Transverse colon (tissue), 4 donors: ENCODE results near the gene CAMK2B. TPM values are rescaled to one million over a fixed set of nuclear protein-coding genes. Genes with fewer than 3 reads are reported as not detected.

ENCODE experiments used
- DNase-seq: peaks from one replicate; pipeline ENCODE4 v3.0.0-alpha.2; 2019
- H3K27ac ChIP-seq, 4 donors: fragments of 200-600 bp; sonication (generic); 2 replicates each; pipeline ENCODE4 v1.5.1; 2016 to 2018; ENCODE audit warnings: inconsistent platforms in 4 of 4
- H3K27me3 ChIP-seq: fragments of 200-600 bp; sonication (generic); 2 replicates; pipeline ENCODE4 v1.5.1; 2017; ENCODE audit warnings: inconsistent platforms
- H3K36me3 ChIP-seq, 4 donors: fragments of 200-600 bp; sonication (generic); 2 replicates each; pipeline ENCODE4 v1.5.1; 2017 to 2019; ENCODE audit warnings: inconsistent platforms in 4 of 4
- H3K4me1 ChIP-seq, 4 donors: fragments of 200-600 bp; sonication (generic); 2 replicates each; pipeline ENCODE4 v1.5.1; 2017 to 2020; ENCODE audit warnings: inconsistent platforms in 4 of 4
- H3K4me3 ChIP-seq, 4 donors: fragments of 200-600 bp; sonication (generic); 1 replicate in 1 of 4; 2 replicates in 3 of 4; pipeline versions ENCODE4 v1.5.1 to v1.6.1; 2017 to 2019; ENCODE audit warnings: inconsistent platforms in 4 of 4
- H3K9me3 ChIP-seq, 2 donors: fragments of 200-600 bp; sonication (generic); 2 replicates each; pipeline ENCODE4 v1.5.1; 2017 to 2019; ENCODE audit warnings: inconsistent platforms in 2 of 2
- CTCF ChIP-seq, 5 experiments: fragments of 200-600 bp in 3 of 5; fragments of 450-650 bp in 2 of 5; sonication (generic) in 3 of 5; IDR thresholded peaks; 1 replicate in 2 of 5; 2 replicates in 3 of 5; pipeline ENCODE4 v1.5.1; 2016 to 2017; ENCODE audit warnings: antibody characterized with exemption in 5 of 5, inconsistent platforms in 3 of 5, mild to moderate bottlenecking in 2 of 5, moderate library complexity in 1 of 5
- EP300 ChIP-seq: sonication (generic); formaldehyde crosslinking; IDR thresholded peaks from one replicate; pipeline ENCODE4 v1.6.1; 2017; ENCODE audit warnings: antibody characterized with exemption, low read depth
- POLR2A ChIP-seq: fragments of 450-650 bp; IDR thresholded peaks from one replicate; pipeline ENCODE4 v1.6.1; 2016; ENCODE audit warnings: antibody characterized with exemption, mild to moderate bottlenecking, moderate library complexity
- POLR2AphosphoS5 ChIP-seq, 3 donors: sonication (generic); formaldehyde crosslinking; IDR thresholded peaks; one replicate each; pipeline ENCODE4 v1.6.1; 2016; ENCODE audit warnings: antibody characterized with exemption in 3 of 3
- WGBS, 2 donors: methylation state at CpG; one replicate each; pipeline ENCODE4 v1.1.5; 2018; ENCODE audit warnings: low coverage in 1 of 2; 5-methylcytosine and 5-hydroxymethylcytosine counted together
- in situ Hi-C, 4 donors: fragments of 200-750 bp; cut with MboI; loops; one replicate each; pipeline versions ENCODE4 v1.15.0 to v1.15.1; 2017; ENCODE audit warnings: low sequenced_read_pairs in 3 of 4, low pct_ligation_motif_present in 1 of 4, low pct_unique_long_range_greater_than_20kb in 1 of 4
- intact Hi-C: fragments of 100-400 bp; cut with DNase I; formaldehyde crosslinking; loops from one replicate; pipeline ENCODE4 v1.15.1; 2023; ENCODE audit warnings: low total_unique reads
- total RNA-seq, 4 donors: library from RNA; depleted of rRNA; stranded (reverse); fragments of >200 nt; gene quantifications; one replicate each; pipeline ENCODE4 v1.1.0, GENCODE V29; 2016

CAMK2B gene
- total RNA-seq, 4 donors from 2014 or later, result 0.16 to 2.8 (median 0.27) TPM; not detected in 1

DNA sequence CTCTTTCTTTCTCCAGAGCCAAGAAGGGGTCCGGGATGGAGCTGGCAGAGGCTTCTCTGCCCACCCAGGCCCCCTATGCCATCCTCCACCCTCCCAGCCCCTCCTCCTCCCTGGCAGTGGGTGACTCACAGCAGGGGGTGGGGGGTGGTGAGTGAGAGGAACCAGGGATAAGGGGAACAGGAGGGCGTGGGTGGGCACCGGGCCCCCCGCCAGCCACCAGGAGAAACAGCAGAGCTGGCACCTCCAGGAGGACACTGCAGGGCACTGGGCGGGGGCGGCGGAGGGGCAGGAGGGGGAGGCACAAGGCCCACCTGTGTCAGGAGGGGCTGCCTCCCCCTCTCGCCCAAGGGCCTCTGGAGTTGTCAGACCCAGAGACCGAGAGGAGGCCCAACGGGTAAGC is 56.0 kb downstream of the CAMK2B start:
- Histone ChIP-seq H3K27ac (no peak overlapping the region), H3K27me3 (peaks cover 4% of the 10 kb centered on the region), H3K36me3 (no peaks in the 10 kb centered on the region), H3K9me3 (no peaks in the 10 kb centered on the region), H3K4me3 (no peak overlapping the region), H3K4me1 (no peaks in the 10 kb centered on the region)
- DNase-seq, result no peak
- intact Hi-C loops, result no loop called here
- WGBS, 2 donors, result 83% methylated on average over 3 to 9 of the region's 10 CpGs
- in situ Hi-C loops, result no loop called here
- TF ChIP-seq POLR2AphosphoS5 (IDR thresholded peaks at IDR 0.05) (no peak), CTCF (IDR thresholded peaks at IDR 0.05) (no peak), EP300 (no peak)

- 73% methylated on average over 5 of the region's 5 CpGs; no CpG with 5 or more reads in 1 of the 2 donors for WGBS, 2 donors
- H3K9me3 ChIP-seq, result no peaks in the 10 kb centered on the region
- H3K4me3 ChIP-seq, result no peak overlapping the region
- H3K4me1 ChIP-seq, result no peaks in the 10 kb centered on the region
- in situ Hi-C loops (no loop called here), intact Hi-C loops (no loop called here)
- DNase-seq, result no peak
- H3K27me3 ChIP-seq, result peaks cover 11% of the 10 kb centered on the region
- no peak overlapping the region for H3K27ac ChIP-seq
- H3K36me3 ChIP-seq, result no peaks in the 10 kb centered on the region
- no peak for TF ChIP-seq POLR2A
- no peak for TF ChIP-seq EP300
- no peak for TF ChIP-seq CTCF (IDR thresholded peaks at IDR 0.05)
These were observed 56.7 kb downstream of the CAMK2B start for GRCh38 chr7:44268671-44269070.

- no peaks in the 10 kb centered on the region for H3K36me3 ChIP-seq
- in situ Hi-C loops (no loop called here), intact Hi-C loops (no loop called here)
- H3K4me1 ChIP-seq, result no peaks in the 10 kb centered on the region
- H3K9me3 ChIP-seq, result no peaks in the 10 kb centered on the region
- TF ChIP-seq POLR2AphosphoS5 (IDR thresholded peaks at IDR 0.05) (no peak), EP300 (no peak), CTCF (IDR thresholded peaks at IDR 0.05) (no peak), POLR2A (no peak)
- DNase-seq, result no peak
- peaks cover 17% of the 10 kb centered on the region for H3K27me3 ChIP-seq
- whole genome bisulfite sequencing, 2 donors, result 70 to 82% methylated on average over 2 to 21 of the region's 21 CpGs
- H3K27ac ChIP-seq, result no peak overlapping the region
- no peak overlapping the region for H3K4me3 ChIP-seq
These were observed 57.5 kb downstream of the CAMK2B start for GRCh38 chr7:44267719-44268421.

DNA sequence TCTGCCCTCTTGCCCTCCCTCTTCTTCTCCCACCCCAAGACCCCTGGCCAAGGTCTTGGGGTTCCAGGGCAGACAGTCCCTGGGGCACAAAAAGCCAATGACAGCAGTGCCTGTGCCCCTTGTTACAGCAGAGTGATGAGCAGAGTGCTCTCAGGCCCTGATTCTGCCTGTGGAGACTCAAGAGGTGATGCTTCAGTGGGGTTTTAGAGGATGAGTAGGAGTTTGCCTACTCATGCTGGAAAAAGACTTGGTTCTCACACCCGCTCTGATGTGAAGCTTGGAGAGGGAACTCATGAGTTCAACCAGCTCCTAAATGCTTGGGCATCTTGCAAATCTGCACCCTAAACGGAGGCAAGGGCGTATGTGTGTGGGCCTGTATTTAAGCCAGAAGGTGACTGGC is 58.2 kb downstream of the CAMK2B start:
- H3K4me3 ChIP-seq, result no peak overlapping the region
- H3K27me3 ChIP-seq, result peaks cover 18% of the 10 kb centered on the region
- TF ChIP-seq POLR2A, result no peak
- TF ChIP-seq EP300, result no peak
- TF ChIP-seq CTCF (IDR thresholded peaks at IDR 0.05), result no peak
- no peak for TF ChIP-seq POLR2AphosphoS5 (IDR thresholded peaks at IDR 0.05)

More for the DNA sequence above, 58.2 kb downstream of the CAMK2B start:
- DNase-seq, result no peak
- in situ Hi-C loops (no loop called here), intact Hi-C loops (no loop called here)
- Histone ChIP-seq H3K36me3 (no peaks in the 10 kb centered on the region), H3K9me3 (no peaks in the 10 kb centered on the region), H3K27ac (no peak overlapping the region), H3K4me1 (no peaks in the 10 kb centered on the region)
- WGBS, 2 donors, result 92 to 100% methylated on average over 1 to 3 of the region's 3 CpGs
